Measurements from ENCODE around the gene SNAPC5.

Gene SNAPC5

GRCh38 chr15:66459818-66460615, 37.5 kb downstream of the SNAPC5 start:
- no peak for TF ChIP-seq CTCF (IDR thresholded peaks at IDR 0.05; ENCODE audit: insufficient read depth, low read length, poor library complexity, severe bottlenecking)
- H3K27me3 ChIP-seq (replicated peaks; ENCODE audit: control insufficient read depth, insufficient read depth, low read length), result no peaks in the 10 kb centered on the region
- no peak for DNase-seq (ENCODE audit: extremely low read depth, insufficient read length)
- H3K4me3 ChIP-seq (replicated peaks; ENCODE audit: low read depth, low read length), result no peak overlapping the region
- H3K36me3 ChIP-seq (ENCODE audit: control insufficient read depth, insufficient read depth, low read length), result peaks cover 6% of the 10 kb centered on the region

GRCh38 chr15:66456211-66456610, 41.4 kb downstream of the SNAPC5 start:
- TF ChIP-seq CTCF (IDR thresholded peaks at IDR 0.05; ENCODE audit: insufficient read depth, low read length, poor library complexity, severe bottlenecking), result no peak
- no peaks in the 10 kb centered on the region for H3K27me3 ChIP-seq (replicated peaks; ENCODE audit: control insufficient read depth, insufficient read depth, low read length)
- H3K4me3 ChIP-seq (replicated peaks; ENCODE audit: low read depth, low read length), result no peak overlapping the region
- no peak for DNase-seq (ENCODE audit: extremely low read depth, insufficient read length)
- H3K36me3 ChIP-seq (ENCODE audit: control insufficient read depth, insufficient read depth, low read length), result peaks cover 6% of the 10 kb centered on the region

DNA sequence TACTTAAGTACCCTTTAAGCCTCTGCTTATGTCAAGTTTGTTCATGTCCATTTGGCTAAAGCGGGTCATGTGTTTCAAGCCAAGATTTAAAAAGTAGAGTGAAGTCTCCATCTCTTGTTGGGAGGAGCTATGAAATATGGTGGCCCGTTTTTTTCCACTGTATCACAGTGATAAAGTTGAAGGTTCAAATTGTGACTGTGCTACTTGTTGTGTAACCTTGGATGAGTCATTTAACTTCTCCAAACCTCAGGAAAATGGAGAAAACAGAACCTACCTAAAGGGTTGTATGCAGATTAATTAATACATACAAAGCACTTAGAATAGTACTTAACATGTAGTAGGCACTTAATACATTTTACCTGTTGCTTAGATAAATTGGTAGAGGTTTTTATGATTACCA, 43.4 kb downstream of the SNAPC5 start:
- peaks cover 2% of the 10 kb centered on the region for H3K36me3 ChIP-seq (ENCODE audit: control insufficient read depth, insufficient read depth, low read length)
- no peak for TF ChIP-seq CTCF (IDR thresholded peaks at IDR 0.05; ENCODE audit: insufficient read depth, low read length, poor library complexity, severe bottlenecking)
- no peaks in the 10 kb centered on the region for H3K27me3 ChIP-seq (replicated peaks; ENCODE audit: control insufficient read depth, insufficient read depth, low read length)
- no peak for DNase-seq (ENCODE audit: extremely low read depth, insufficient read length)
- no peak overlapping the region for H3K4me3 ChIP-seq (replicated peaks; ENCODE audit: low read depth, low read length)

GRCh38 chr15:66452971-66453580, 44.5 kb downstream of the SNAPC5 start:
- DNase-seq (ENCODE audit: extremely low read depth, insufficient read length), result no peak
- Histone ChIP-seq H3K4me3 (replicated peaks; ENCODE audit: low read depth, low read length) (no peak overlapping the region), H3K36me3 (ENCODE audit: control insufficient read depth, insufficient read depth, low read length) (peaks cover 4% of the 10 kb centered on the region), H3K27me3 (replicated peaks; ENCODE audit: control insufficient read depth, insufficient read depth, low read length) (no peaks in the 10 kb centered on the region)
- TF ChIP-seq CTCF (IDR thresholded peaks at IDR 0.05; ENCODE audit: insufficient read depth, low read length, poor library complexity, severe bottlenecking), result no peak

DNA sequence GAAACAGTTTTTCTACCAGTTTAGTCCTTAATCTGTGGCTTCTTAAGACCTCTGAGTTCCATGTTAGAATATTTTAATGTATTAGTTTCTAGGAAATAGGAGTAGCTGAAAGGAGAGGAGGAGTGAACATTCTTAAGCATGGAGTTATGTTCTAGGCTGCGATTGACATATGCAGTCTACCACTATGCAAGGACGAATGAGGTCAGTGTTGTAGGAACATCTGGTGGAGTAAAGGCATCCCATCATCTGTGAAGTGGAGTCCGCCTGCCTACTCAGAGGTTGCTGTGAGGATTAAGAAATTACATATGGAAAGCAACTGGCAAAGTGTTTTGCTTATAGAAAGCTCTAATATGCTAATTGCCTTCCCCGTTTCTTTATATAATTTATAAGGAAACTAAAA, 45.1 kb downstream of the SNAPC5 start:
- TF ChIP-seq CTCF (IDR thresholded peaks at IDR 0.05; ENCODE audit: insufficient read depth, low read length, poor library complexity, severe bottlenecking), result no peak
- DNase-seq (ENCODE audit: extremely low read depth, insufficient read length), result no peak
- Histone ChIP-seq H3K36me3 (ENCODE audit: control insufficient read depth, insufficient read depth, low read length) (peaks cover 4% of the 10 kb centered on the region), H3K27me3 (replicated peaks; ENCODE audit: control insufficient read depth, insufficient read depth, low read length) (no peaks in the 10 kb centered on the region), H3K4me3 (replicated peaks; ENCODE audit: low read depth, low read length) (no peak overlapping the region)

All from GM06990 (cell line).